PFSK-1 (cell line): ENCODE results near the gene CCAR1.

Source experiments
- FOXP2 ChIP-seq: optimal IDR thresholded peaks from 2 replicates; pipeline ENCODE3; 2011; ENCODE audit warnings: borderline replicate concordance, control low read depth, inconsistent platforms; ENCODE audit not compliant: insufficient read depth; ENCODE audit errors: extremely low read length, extremely low read depth
- POLR2AphosphoS5 ChIP-seq: IDR thresholded peaks from 2 replicates; pipeline ENCODE4 v1.6.1; 2012; ENCODE audit warnings: low read depth, mild to moderate bottlenecking, control low read depth, low read length, moderate library complexity
- REST ChIP-seq, 2 experiments: IDR thresholded peaks; 2 replicates each; pipeline versions ENCODE4 v1.6.1 to v1.8.0; 2011 to 2012; ENCODE audit warnings: low read depth in 2 of 2, low read length in 2 of 2, control low read depth in 1 of 2, inconsistent platforms in 1 of 2, mild to moderate bottlenecking in 1 of 2, moderate library complexity in 1 of 2; ENCODE audit not compliant: insufficient read depth in 1 of 2
- SIN3A ChIP-seq: IDR thresholded peaks from 2 replicates; pipeline ENCODE4 v1.6.1; 2012; ENCODE audit warnings: mild to moderate bottlenecking, low read length, moderate library complexity, borderline replicate concordance; ENCODE audit not compliant: insufficient read depth
- TAF1 ChIP-seq: IDR thresholded peaks from 2 replicates; pipeline ENCODE4 v1.6.1; 2012; ENCODE audit warnings: low read length, control low read depth, borderline replicate concordance; ENCODE audit not compliant: insufficient read depth

- TF ChIP-seq POLR2AphosphoS5, result no peak
- no peak for TF ChIP-seq TAF1
- TF ChIP-seq REST (IDR thresholded peaks at IDR 0.05; ENCODE audit: insufficient read depth in 1 of 2, low read depth in 2 of 2, low read length in 2 of 2), result no peak
- TF ChIP-seq SIN3A, result no peak
- no peak for TF ChIP-seq FOXP2
Observed at GRCh38 chr10:68813559-68813958, 92.5 kb downstream of the CCAR1 start.
